HEK293 (cell line): ENCODE results near the gene SCYL3.

ENCODE experiments used
- ATF2 ChIP-seq: fragments of 450-650 bp; formaldehyde crosslinking; IDR thresholded peaks from 2 replicates; pipeline ENCODE4 v1.5.1; 2016; ENCODE audit warnings: missing biosample characterization, missing genetic modification characterization, low read depth
- GLI2 ChIP-seq: fragments of 450-650 bp; formaldehyde crosslinking; IDR thresholded peaks from 2 replicates; pipeline ENCODE4; 2017; ENCODE audit warnings: missing biosample characterization, missing genetic modification characterization, low read depth, borderline replicate concordance
- MZF1 ChIP-seq: fragments of 450-650 bp; formaldehyde crosslinking; IDR thresholded peaks from 2 replicates; pipeline ENCODE4 v1.5.1; 2017; ENCODE audit warnings: missing biosample characterization, missing genetic modification characterization, borderline replicate concordance
- OVOL3 ChIP-seq: fragments of 450-650 bp; formaldehyde crosslinking; IDR thresholded peaks from 2 replicates; pipeline ENCODE4 v1.5.1; 2016; ENCODE audit warnings: missing biosample characterization, missing genetic modification characterization
- PRDM10 ChIP-seq: fragments of 450-650 bp; formaldehyde crosslinking; IDR thresholded peaks from 2 replicates; pipeline ENCODE4 v1.5.1; 2016; ENCODE audit warnings: missing biosample characterization, missing genetic modification characterization
- TCF7L2 ChIP-seq: IDR thresholded peaks from 2 replicates; pipeline ENCODE4 v1.6.1; 2011; ENCODE audit warnings: low read depth, mild to moderate bottlenecking, inconsistent platforms, low read length, moderate library complexity, borderline replicate concordance
- ZBTB10 ChIP-seq: fragments of 450-650 bp; formaldehyde crosslinking; IDR thresholded peaks from 2 replicates; pipeline ENCODE4 v1.5.1; 2016; ENCODE audit warnings: missing biosample characterization, missing genetic modification characterization
- ZBTB7A ChIP-seq: fragments of 450-650 bp; formaldehyde crosslinking; IDR thresholded peaks from 2 replicates; pipeline ENCODE4 v1.5.1; 2016; ENCODE audit warnings: low read depth, missing biosample characterization, missing genetic modification characterization
- ZFP3 ChIP-seq: fragments of 450-650 bp; formaldehyde crosslinking; IDR thresholded peaks from 2 replicates; pipeline ENCODE4 v1.5.1; 2016; ENCODE audit warnings: low read depth, missing biosample characterization, missing genetic modification characterization
- TF ChIP-seq, protein P1 (sequence below): fragments of 450-650 bp; formaldehyde crosslinking; IDR thresholded peaks from 2 replicates; pipeline ENCODE4 v1.5.1; 2016; ENCODE audit warnings: missing biosample characterization, missing genetic modification characterization

- TF ChIP-seq ATF2 (tag by site-specific recombination) (no peak), PRDM10 (tag by site-specific recombination) (no peak), ZBTB7A (tag by site-specific recombination) (no peak), OVOL3 (tag by site-specific recombination) (no peak), ZFP3 (tag by site-specific recombination) (no peak), ZBTB10 (tag by site-specific recombination) (no peak), GLI2 (no peak), TCF7L2 (no peak), MZF1 (tag by site-specific recombination) (no peak)
- TF ChIP-seq, protein P1, sequence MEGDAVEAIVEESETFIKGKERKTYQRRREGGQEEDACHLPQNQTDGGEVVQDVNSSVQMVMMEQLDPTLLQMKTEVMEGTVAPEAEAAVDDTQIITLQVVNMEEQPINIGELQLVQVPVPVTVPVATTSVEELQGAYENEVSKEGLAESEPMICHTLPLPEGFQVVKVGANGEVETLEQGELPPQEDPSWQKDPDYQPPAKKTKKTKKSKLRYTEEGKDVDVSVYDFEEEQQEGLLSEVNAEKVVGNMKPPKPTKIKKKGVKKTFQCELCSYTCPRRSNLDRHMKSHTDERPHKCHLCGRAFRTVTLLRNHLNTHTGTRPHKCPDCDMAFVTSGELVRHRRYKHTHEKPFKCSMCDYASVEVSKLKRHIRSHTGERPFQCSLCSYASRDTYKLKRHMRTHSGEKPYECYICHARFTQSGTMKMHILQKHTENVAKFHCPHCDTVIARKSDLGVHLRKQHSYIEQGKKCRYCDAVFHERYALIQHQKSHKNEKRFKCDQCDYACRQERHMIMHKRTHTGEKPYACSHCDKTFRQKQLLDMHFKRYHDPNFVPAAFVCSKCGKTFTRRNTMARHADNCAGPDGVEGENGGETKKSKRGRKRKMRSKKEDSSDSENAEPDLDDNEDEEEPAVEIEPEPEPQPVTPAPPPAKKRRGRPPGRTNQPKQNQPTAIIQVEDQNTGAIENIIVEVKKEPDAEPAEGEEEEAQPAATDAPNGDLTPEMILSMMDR (tag by site-specific recombination): no peak
These were observed 48.6 kb downstream of the SCYL3 start for GRCh38 chr1:169844941-169845608.
